Measurements from ENCODE around the gene ASCL2.

The ASCL2 gene

DNA sequence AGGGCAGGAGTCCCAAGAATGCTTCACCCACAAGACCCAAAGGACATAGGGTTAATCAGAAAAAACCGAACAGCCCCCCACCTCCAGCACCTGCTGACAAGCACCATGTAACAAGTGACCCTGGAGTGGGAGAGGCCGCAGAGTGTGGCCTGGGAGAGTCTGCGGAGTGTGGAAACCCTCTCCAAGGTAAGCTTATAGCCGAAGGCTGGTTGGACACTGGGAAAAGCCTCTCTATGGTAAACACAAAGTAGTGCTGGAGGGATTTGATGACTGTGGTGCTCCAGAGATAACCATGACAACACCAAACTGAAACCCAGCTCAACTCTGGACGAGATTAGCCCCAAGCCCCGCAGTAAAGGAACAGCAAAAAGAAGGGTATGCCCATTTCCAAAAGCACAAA, 19.2 kb downstream of the ASCL2 start:
- DNase-seq (ENCODE audit: insufficient read length, low spot score) (no peak), FAIRE-seq (no peak)
- TF ChIP-seq, protein P1, sequence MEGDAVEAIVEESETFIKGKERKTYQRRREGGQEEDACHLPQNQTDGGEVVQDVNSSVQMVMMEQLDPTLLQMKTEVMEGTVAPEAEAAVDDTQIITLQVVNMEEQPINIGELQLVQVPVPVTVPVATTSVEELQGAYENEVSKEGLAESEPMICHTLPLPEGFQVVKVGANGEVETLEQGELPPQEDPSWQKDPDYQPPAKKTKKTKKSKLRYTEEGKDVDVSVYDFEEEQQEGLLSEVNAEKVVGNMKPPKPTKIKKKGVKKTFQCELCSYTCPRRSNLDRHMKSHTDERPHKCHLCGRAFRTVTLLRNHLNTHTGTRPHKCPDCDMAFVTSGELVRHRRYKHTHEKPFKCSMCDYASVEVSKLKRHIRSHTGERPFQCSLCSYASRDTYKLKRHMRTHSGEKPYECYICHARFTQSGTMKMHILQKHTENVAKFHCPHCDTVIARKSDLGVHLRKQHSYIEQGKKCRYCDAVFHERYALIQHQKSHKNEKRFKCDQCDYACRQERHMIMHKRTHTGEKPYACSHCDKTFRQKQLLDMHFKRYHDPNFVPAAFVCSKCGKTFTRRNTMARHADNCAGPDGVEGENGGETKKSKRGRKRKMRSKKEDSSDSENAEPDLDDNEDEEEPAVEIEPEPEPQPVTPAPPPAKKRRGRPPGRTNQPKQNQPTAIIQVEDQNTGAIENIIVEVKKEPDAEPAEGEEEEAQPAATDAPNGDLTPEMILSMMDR (IDR thresholded peaks at IDR 0.05; ENCODE audit: insufficient read depth, missing control alignments), result no peak

DNA sequence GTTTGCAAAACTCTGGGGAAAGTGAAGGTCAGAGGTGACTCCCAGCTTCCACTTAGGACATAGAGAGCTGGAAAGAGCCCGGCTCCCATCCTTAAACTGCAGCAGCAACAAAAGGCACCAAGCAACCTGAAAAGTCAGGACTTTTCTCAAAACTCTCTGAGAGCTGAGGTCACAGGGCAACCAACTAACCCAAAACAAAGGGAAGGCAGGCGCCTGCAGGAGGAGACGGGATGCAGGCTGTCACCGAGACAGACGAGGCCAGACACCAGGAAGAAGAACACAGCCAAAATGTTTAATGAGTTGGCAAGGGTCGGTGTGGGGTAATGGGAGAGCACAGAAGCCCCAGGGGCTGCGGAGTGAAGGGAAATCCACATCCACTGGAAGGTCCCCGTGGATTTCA, 19.9 kb downstream of the ASCL2 start:
- TF ChIP-seq, protein P1 (IDR thresholded peaks at IDR 0.05; ENCODE audit: insufficient read depth, missing control alignments), result no peak
- no peak for FAIRE-seq
- no peak for DNase-seq (ENCODE audit: insufficient read length, low spot score)

DNA sequence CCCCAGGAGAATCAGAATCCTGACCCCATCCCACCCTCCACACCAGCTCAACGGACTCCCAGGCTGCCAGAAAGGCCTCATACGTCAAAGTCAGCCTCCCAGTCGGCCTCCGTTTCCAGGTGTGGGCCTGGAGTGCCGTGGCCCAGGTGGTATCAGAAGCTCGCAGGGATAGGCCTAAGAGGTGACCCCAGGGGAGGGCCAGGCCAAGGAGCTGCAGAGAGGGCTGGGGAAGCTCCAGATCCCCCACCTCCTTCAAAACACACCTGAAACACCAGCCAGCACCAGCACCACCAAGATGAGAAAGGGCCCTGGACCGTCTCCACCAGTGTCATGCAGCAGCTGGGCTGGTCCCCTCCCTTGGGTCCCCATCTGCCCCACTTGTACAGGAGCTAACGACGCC, 20.3 kb downstream of the ASCL2 start:
- no peak for DNase-seq (ENCODE audit: insufficient read length, low spot score)
- FAIRE-seq, result no peak
- TF ChIP-seq, protein P1 (IDR thresholded peaks at IDR 0.05; ENCODE audit: insufficient read depth, missing control alignments), result no peak

DNA sequence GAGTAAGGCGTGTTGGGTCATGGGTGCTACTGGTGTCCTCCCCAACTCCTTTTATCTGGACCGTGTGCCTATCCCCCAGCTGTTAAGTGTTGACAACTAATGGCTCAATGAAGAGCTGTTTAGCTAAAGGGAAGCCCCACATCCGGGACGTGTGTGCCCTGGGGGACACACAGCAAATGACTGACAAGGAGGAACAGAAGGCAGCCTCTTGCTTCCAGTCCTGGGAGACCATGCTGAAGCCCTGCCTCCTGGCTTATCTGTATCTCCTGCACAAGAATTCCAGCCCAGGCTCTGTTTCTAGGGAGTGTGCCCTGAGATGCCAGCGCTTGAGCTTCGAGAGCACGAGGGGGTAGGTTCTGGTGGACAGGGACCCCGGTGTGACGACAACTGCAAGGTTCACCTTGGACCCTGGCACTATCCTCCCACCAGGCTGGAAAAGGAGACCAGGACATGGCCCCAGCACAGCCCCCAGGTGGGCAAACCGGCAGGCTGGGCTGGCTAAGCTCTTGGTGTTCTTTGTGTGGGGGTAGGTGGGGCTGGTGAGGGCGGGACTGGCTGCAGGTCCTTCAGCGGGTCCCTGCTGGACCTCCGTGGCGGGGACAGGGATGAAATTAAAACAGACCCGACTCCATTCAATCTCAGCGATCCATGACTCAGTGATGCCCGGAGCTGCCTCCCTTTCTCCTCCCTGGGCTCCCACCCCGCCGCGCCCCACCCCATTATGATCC, 21.0 kb downstream of the ASCL2 start:
- FAIRE-seq (no peak), DNase-seq (ENCODE audit: insufficient read length, low spot score) (no peak)
- TF ChIP-seq, protein P1 (IDR thresholded peaks at IDR 0.05; ENCODE audit: insufficient read depth, missing control alignments), result no peak

DNA sequence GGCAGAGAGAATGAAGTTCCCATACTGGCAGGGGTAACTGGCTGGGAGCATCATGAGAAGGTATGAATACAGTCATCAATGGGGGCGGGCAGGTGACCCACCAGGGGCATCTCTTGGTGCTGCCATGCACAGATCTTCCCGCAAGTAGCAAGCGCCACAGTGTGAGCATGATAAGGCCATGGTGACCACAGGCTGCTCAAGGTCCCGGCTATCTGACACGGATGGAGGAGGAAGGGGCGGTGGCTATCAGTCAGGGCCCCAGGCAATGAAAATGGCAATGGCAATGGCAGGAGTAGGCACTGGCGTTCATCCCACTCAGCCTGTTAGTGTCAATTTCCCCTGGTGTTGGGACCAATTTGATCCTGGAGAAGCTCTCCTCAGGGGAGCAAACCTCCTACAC, 21.6 kb downstream of the ASCL2 start:
- TF ChIP-seq, protein P1 (IDR thresholded peaks at IDR 0.05; ENCODE audit: insufficient read depth, missing control alignments), result no peak
- no peak for FAIRE-seq
- no peak for DNase-seq (ENCODE audit: insufficient read length, low spot score)

DNA sequence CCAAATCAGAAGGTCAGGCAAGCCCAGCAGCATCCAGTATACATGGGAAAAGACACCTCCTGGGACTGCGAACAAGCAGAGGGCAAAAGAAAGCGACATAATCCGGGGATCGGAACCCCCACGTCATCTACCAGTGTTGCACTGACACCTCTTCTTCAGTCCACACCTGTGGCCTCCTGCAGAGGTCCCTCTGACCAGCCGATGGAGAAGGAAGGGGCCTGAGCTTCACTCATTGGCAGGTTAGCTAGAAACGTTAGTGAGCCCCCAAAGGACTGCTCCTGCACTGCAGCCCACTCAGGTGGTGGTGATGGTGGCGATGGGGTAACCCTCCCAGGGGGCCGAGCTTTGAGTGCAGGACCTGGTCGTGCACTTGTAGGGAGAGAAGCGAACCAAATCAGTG, 22.1 kb downstream of the ASCL2 start:
- no peak for FAIRE-seq
- DNase-seq (ENCODE audit: insufficient read length, low spot score), result no peak
- TF ChIP-seq, protein P1 (IDR thresholded peaks at IDR 0.05; ENCODE audit: insufficient read depth, missing control alignments), result no peak

DNA sequence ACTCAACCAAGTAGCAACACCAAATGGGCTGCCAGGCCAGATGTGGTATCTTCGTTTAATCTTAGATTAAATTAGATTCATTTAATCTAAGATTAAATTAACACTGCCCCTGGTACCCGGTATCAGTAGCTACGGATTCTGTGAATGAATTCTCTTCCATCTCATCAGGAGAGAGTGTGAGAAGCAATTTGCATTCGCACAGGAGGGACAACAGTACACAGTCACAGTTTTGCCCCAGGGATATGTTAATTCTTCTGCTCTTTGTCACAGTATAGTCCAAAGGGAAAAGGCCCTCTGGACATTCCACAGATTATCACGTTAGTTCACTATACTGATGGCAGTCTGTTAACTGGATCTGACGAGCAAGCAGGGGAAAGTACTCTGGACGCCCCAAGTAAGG, 22.9 kb downstream of the ASCL2 start:
- FAIRE-seq (no peak), DNase-seq (ENCODE audit: insufficient read length, low spot score) (no peak)
- TF ChIP-seq, protein P1 (IDR thresholded peaks at IDR 0.05; ENCODE audit: insufficient read depth, missing control alignments), result no peak
